K562 (cell line): ENCODE measurements around the gene GPX5. TPM values are rescaled to one million over a fixed set of nuclear protein-coding genes. Genes with fewer than 3 reads are reported as not detected.
A peak's percentile ranks its signal among the peaks of the same experiment; 100 is the strongest.

ENCODE experiments used
- KLF16 ChIP-seq: IDR thresholded peaks from 2 replicates; pipeline ENCODE4 v1.6.1; 2016; ENCODE audit warnings: antibody characterized with exemption
- KLF6 ChIP-seq: fragments of 250-450 bp; sonication (Bioruptor Pico); IDR thresholded peaks from 2 replicates; pipeline ENCODE4 v1.4.0; 2020; ENCODE audit warnings: mild to moderate bottlenecking, moderate library complexity, borderline replicate concordance
- MTA3 ChIP-seq: fragments of 450-650 bp; formaldehyde crosslinking; IDR thresholded peaks from 2 replicates; pipeline ENCODE4 v1.6.1; 2017; ENCODE audit warnings: mild to moderate bottlenecking, borderline replicate concordance
- NFATC3 ChIP-seq: fragments of 450-650 bp; IDR thresholded peaks from 2 replicates; pipeline ENCODE4 v1.6.1; 2017; ENCODE audit warnings: mild to moderate bottlenecking
- RBM15 ChIP-seq: fragments of 200-400 bp; formaldehyde crosslinking; IDR thresholded peaks from 2 replicates; pipeline ENCODE4 v1.6.1; 2018; ENCODE audit warnings: mild to moderate bottlenecking, low read length, moderate library complexity; ENCODE audit not compliant: insufficient read depth
- SIN3A ChIP-seq, 2 experiments: fragments of 150-350 bp in 1 of 2; IDR thresholded peaks; 2 replicates each; pipeline ENCODE4 v1.6.1; 2011 to 2016; ENCODE audit warnings: borderline replicate concordance in 2 of 2, low read depth in 2 of 2, low read length in 2 of 2, mild to moderate bottlenecking in 2 of 2, moderate library complexity in 2 of 2; ENCODE audit not compliant: control insufficient read depth in 1 of 2
- SMAD3 ChIP-seq: fragments of 450-650 bp; formaldehyde crosslinking; conservative IDR thresholded peaks from 2 replicates; pipeline ENCODE4 v1.4.0; 2020; ENCODE audit warnings: mild to moderate bottlenecking
- TAF9B ChIP-seq: fragments of 450-650 bp; IDR thresholded peaks from 2 replicates; pipeline ENCODE4 v1.6.1; 2018; ENCODE audit warnings: mild to moderate bottlenecking; ENCODE audit not compliant: partially characterized antibody
- TCF7 ChIP-seq: sonication (generic); IDR thresholded peaks from 2 replicates; pipeline ENCODE4 v1.6.1; 2016; ENCODE audit warnings: antibody characterized with exemption, borderline replicate concordance
- ZNF175 ChIP-seq: fragments of 200-800 bp; sonication (Bioruptor generic); IDR thresholded peaks from 2 replicates; pipeline ENCODE4 v1.6.1; 2016; ENCODE audit warnings: low read depth, mild to moderate bottlenecking, missing genetic modification characterization, missing compliant biosample characterization
- ZNF696 ChIP-seq: fragments of 250-450 bp; sonication (Bioruptor Pico); conservative IDR thresholded peaks from 2 replicates; pipeline ENCODE4 v1.4.0; 2020; ENCODE audit warnings: mild to moderate bottlenecking, moderate library complexity
- polyA plus RNA-seq, 8 experiments: library from polyadenylated mRNA; depleted of rRNA in 4 of 8; stranded (reverse) in 5 of 8; unstranded in 3 of 8; fragments of >200 nt; fragmentation: Nextera tagmentation in 2 of 8; fragmentation: Illumina TruSeq in 1 of 8; extraction: Ambion mirVana in 2 of 8; extraction: Trizol in 1 of 8; gene quantifications; 2 replicates each; pipeline versions ENCODE4 v1.2.1 to v1.2.3, GENCODE V29; 2011 to 2014; ENCODE audit warnings: inconsistent platforms in 1 of 8, missing spikeins in 1 of 8
- total RNA-seq, 7 experiments: library from RNA; depleted of rRNA in 6 of 7; stranded (reverse); fragments of >200 nt in 6 of 7; fragmentation: Illumina TruSeq in 2 of 7; extraction: Trizol in 2 of 7; gene quantifications; 2 replicates each; pipeline versions ENCODE4 v1.2.1 to v1.2.3, GENCODE V29; 2011 to 2021; ENCODE audit warnings: low replicate concordance in 1 of 7
- TF ChIP-seq, protein P1 (sequence below): fragments of 450-650 bp; IDR thresholded peaks from 2 replicates; pipeline ENCODE4 v1.6.1; 2016; ENCODE audit warnings: mild to moderate bottlenecking, moderate library complexity
- TF ChIP-seq, protein P2 (sequence below): fragments of 450-650 bp; formaldehyde crosslinking; conservative IDR thresholded peaks from 2 replicates; pipeline ENCODE4 v1.4.0; 2022; ENCODE audit warnings: mild to moderate bottlenecking, missing genetic modification characterization
- TF ChIP-seq, protein P3 (sequence below): sonication (generic); formaldehyde crosslinking; IDR thresholded peaks from 2 replicates; pipeline ENCODE4 v1.8.1; 2023; ENCODE audit warnings: mild to moderate bottlenecking, missing genetic modification reagents

Gene GPX5
- total and polyA plus RNA-seq, 9 of the 15 experiments (the other 6 are each of a cell fraction or from before 2014, with no cell fraction given) = 0.07 to 0.18 (median 0.15) TPM; not detected in 6

DNA sequence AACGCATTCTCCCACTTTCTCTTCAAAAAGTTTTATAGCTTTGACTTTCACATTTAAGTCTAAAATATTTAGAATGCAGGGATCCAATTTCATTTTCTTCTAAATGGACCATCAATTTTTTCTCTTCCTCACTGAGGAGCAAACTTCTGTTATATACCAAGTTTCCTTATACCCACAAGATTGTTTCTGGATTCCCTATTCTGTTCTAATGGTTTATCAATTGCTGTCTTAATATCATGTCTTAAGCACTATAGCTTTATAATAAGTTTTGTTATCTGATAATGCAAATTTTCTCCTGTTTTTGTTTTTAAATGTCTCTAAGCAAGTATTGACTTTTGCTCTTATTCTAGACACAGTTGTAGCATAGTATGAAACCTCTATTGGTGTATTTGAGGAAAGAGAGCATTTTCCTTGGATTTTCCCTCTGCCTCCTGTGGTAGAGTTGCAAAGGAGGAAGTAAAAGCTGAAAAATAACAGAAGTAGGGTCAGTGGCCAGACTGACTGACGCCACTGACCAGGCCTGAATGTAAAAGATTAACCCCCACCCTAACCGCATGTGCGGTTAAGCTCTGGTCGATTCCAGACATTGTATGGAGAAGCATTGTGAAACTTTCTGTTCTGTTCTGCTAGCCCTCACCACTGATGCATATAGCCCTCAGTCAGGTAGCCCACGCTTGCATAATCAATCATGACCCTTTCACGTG is 40.3 kb downstream of the GPX5 start (continued):
- no peak for TF ChIP-seq RBM15
- no peak for TF ChIP-seq TAF9B
- TF ChIP-seq, protein P1, sequence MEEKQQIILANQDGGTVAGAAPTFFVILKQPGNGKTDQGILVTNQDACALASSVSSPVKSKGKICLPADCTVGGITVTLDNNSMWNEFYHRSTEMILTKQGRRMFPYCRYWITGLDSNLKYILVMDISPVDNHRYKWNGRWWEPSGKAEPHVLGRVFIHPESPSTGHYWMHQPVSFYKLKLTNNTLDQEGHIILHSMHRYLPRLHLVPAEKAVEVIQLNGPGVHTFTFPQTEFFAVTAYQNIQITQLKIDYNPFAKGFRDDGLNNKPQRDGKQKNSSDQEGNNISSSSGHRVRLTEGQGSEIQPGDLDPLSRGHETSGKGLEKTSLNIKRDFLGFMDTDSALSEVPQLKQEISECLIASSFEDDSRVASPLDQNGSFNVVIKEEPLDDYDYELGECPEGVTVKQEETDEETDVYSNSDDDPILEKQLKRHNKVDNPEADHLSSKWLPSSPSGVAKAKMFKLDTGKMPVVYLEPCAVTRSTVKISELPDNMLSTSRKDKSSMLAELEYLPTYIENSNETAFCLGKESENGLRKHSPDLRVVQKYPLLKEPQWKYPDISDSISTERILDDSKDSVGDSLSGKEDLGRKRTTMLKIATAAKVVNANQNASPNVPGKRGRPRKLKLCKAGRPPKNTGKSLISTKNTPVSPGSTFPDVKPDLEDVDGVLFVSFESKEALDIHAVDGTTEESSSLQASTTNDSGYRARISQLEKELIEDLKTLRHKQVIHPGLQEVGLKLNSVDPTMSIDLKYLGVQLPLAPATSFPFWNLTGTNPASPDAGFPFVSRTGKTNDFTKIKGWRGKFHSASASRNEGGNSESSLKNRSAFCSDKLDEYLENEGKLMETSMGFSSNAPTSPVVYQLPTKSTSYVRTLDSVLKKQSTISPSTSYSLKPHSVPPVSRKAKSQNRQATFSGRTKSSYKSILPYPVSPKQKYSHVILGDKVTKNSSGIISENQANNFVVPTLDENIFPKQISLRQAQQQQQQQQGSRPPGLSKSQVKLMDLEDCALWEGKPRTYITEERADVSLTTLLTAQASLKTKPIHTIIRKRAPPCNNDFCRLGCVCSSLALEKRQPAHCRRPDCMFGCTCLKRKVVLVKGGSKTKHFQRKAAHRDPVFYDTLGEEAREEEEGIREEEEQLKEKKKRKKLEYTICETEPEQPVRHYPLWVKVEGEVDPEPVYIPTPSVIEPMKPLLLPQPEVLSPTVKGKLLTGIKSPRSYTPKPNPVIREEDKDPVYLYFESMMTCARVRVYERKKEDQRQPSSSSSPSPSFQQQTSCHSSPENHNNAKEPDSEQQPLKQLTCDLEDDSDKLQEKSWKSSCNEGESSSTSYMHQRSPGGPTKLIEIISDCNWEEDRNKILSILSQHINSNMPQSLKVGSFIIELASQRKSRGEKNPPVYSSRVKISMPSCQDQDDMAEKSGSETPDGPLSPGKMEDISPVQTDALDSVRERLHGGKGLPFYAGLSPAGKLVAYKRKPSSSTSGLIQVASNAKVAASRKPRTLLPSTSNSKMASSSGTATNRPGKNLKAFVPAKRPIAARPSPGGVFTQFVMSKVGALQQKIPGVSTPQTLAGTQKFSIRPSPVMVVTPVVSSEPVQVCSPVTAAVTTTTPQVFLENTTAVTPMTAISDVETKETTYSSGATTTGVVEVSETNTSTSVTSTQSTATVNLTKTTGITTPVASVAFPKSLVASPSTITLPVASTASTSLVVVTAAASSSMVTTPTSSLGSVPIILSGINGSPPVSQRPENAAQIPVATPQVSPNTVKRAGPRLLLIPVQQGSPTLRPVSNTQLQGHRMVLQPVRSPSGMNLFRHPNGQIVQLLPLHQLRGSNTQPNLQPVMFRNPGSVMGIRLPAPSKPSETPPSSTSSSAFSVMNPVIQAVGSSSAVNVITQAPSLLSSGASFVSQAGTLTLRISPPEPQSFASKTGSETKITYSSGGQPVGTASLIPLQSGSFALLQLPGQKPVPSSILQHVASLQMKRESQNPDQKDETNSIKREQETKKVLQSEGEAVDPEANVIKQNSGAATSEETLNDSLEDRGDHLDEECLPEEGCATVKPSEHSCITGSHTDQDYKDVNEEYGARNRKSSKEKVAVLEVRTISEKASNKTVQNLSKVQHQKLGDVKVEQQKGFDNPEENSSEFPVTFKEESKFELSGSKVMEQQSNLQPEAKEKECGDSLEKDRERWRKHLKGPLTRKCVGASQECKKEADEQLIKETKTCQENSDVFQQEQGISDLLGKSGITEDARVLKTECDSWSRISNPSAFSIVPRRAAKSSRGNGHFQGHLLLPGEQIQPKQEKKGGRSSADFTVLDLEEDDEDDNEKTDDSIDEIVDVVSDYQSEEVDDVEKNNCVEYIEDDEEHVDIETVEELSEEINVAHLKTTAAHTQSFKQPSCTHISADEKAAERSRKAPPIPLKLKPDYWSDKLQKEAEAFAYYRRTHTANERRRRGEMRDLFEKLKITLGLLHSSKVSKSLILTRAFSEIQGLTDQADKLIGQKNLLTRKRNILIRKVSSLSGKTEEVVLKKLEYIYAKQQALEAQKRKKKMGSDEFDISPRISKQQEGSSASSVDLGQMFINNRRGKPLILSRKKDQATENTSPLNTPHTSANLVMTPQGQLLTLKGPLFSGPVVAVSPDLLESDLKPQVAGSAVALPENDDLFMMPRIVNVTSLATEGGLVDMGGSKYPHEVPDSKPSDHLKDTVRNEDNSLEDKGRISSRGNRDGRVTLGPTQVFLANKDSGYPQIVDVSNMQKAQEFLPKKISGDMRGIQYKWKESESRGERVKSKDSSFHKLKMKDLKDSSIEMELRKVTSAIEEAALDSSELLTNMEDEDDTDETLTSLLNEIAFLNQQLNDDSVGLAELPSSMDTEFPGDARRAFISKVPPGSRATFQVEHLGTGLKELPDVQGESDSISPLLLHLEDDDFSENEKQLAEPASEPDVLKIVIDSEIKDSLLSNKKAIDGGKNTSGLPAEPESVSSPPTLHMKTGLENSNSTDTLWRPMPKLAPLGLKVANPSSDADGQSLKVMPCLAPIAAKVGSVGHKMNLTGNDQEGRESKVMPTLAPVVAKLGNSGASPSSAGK = 0 out of 2 replicates have a peak, but pooled peaks have one; percentile 44
- TF ChIP-seq KLF6 = no peak; the same call in 1 of the 2 replicates
- TF ChIP-seq NFATC3 = no peak
- TF ChIP-seq ZNF175 (CRISPR knock-in tag) = no peak; the same call in 1 of the 2 replicates
- peak; percentile 94 for TF ChIP-seq MTA3
- TF ChIP-seq KLF16 = peak; percentile 87
- TF ChIP-seq TCF7 = no peak
- no peak for TF ChIP-seq SIN3A (IDR thresholded peaks at IDR 0.05; ENCODE audit: borderline replicate concordance in 2 of 2, control insufficient read depth in 1 of 2, low read depth in 2 of 2, low read length in 2 of 2)
- no peak for TF ChIP-seq ZNF696 (CRISPR knock-in tag)
- TF ChIP-seq, protein P2, sequence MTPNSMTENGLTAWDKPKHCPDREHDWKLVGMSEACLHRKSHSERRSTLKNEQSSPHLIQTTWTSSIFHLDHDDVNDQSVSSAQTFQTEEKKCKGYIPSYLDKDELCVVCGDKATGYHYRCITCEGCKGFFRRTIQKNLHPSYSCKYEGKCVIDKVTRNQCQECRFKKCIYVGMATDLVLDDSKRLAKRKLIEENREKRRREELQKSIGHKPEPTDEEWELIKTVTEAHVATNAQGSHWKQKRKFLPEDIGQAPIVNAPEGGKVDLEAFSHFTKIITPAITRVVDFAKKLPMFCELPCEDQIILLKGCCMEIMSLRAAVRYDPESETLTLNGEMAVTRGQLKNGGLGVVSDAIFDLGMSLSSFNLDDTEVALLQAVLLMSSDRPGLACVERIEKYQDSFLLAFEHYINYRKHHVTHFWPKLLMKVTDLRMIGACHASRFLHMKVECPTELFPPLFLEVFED (CRISPR knock-in tag) = no peak
- TF ChIP-seq, protein P3, sequence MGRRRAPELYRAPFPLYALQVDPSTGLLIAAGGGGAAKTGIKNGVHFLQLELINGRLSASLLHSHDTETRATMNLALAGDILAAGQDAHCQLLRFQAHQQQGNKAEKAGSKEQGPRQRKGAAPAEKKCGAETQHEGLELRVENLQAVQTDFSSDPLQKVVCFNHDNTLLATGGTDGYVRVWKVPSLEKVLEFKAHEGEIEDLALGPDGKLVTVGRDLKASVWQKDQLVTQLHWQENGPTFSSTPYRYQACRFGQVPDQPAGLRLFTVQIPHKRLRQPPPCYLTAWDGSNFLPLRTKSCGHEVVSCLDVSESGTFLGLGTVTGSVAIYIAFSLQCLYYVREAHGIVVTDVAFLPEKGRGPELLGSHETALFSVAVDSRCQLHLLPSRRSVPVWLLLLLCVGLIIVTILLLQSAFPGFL (CRISPR knock-in tag) = no peak
- TF ChIP-seq SMAD3 (CRISPR knock-in tag) = peak; percentile 55; the same call in 1 of the 2 replicates
